A549 (cell line): ENCODE data around the gene PINK1. TPM values are rescaled to one million over a fixed set of nuclear protein-coding genes. Genes with fewer than 3 reads are reported as not detected.

Experiments used
- ATAC-seq, 2 experiments: fragments of 200-7000 bp in 1 of 2; fragments of >200 bp in 1 of 2; cut with Nextera tagmentation in 1 of 2; cut with Tn5 transposase in 1 of 2; 3 replicates each; pipeline versions ENCODE4 v1.8.0 to v1.9.1; 2018 to 2020; ENCODE audit warnings: mild to moderate bottlenecking in 1 of 2, moderate library complexity in 1 of 2
- CTCF ChIA-PET: fragments of 300-600 bp; sonication (Branson Sonifier 250); formaldehyde crosslinking; extraction: SDS; loops from one replicate; lab custom pipeline; 2021; ENCODE audit warnings: antibody characterized with exemption, inconsistent platforms; lab: Yijun Ruan, JAX
- POLR2A ChIA-PET: fragments of 350-600 bp; formaldehyde crosslinking; extraction: SDS; loops from one replicate; lab custom pipeline; 2021; ENCODE audit warnings: antibody characterized with exemption, inconsistent platforms; lab: Yijun Ruan, JAX
- DNase-seq, 2 experiments: peaks; one replicate each; pipeline versions ENCODE4 v3.0.0 to v3.0.0-alpha.2; 2011 to 2016; ENCODE audit warnings: low read depth in 1 of 2, low spot score in 1 of 2
- FAIRE-seq: peaks from 2 replicates; lab custom pipeline; 2011; peaks lifted over from hg19 to GRCh38; lab: Jason Lieb, UNC
- H3K27ac ChIP-seq, 2 experiments: fragments of >200 bp; sonication (Bioruptor Twin); formaldehyde crosslinking; 3 replicates each; pipeline ENCODE4 v1.5.1; 2016 to 2017
- H3K4me1 ChIP-seq: fragments of >200 bp; sonication (Bioruptor Twin); formaldehyde crosslinking; 3 replicates; pipeline ENCODE4 v1.6.1; 2016
- H3K4me2 ChIP-seq: fragments of >200 bp; sonication (Bioruptor Twin); formaldehyde crosslinking; 3 replicates; pipeline ENCODE4 v1.6.1; 2016
- H3K4me3 ChIP-seq: fragments of >200 bp; sonication (Bioruptor Twin); formaldehyde crosslinking; 3 replicates; pipeline ENCODE4 v1.5.1; 2016
- H3K9me3 ChIP-seq: fragments of >200 bp; sonication (Bioruptor Twin); formaldehyde crosslinking; 3 replicates; pipeline ENCODE4 v1.6.1; 2016
- BHLHE40 ChIP-seq: IDR thresholded peaks from 2 replicates; pipeline ENCODE4 v1.6.1; 2012; ENCODE audit warnings: low read depth, low read length, inconsistent platforms
- CBX2 ChIP-seq: fragments of 200-600 bp; sonication (generic); IDR thresholded peaks from 2 replicates; pipeline ENCODE4 v1.6.1; 2016; ENCODE audit warnings: low read depth, mild to moderate bottlenecking, borderline replicate concordance
- CHD2 ChIP-seq: fragments of 150-350 bp; IDR thresholded peaks from 2 replicates; pipeline ENCODE4 v1.6.1; 2014; ENCODE audit warnings: low read length; ENCODE audit not compliant: partially characterized antibody
- CHD4 ChIP-seq: fragments of 200-600 bp; sonication (generic); IDR thresholded peaks from 2 replicates; pipeline ENCODE4 v1.6.1; 2016; ENCODE audit warnings: antibody characterized with exemption, mild to moderate bottlenecking, borderline replicate concordance
- ESRRA ChIP-seq: fragments of 150-350 bp; IDR thresholded peaks from 2 replicates; pipeline ENCODE4 v1.6.1; 2014; ENCODE audit warnings: mild to moderate bottlenecking, low read length, borderline replicate concordance
- FOSL2 ChIP-seq, 2 experiments: fragments of 450-650 bp in 1 of 2; fragments of >200 bp in 1 of 2; sonication (Bioruptor Twin) in 1 of 2; formaldehyde crosslinking; IDR thresholded peaks; 2 replicates each; pipeline versions ENCODE4 v1.5.0 to v1.6.1; 2016 to 2020; ENCODE audit warnings: mild to moderate bottlenecking in 1 of 2, moderate library complexity in 1 of 2
- FOXS1 ChIP-seq: fragments of 250-450 bp; sonication (Bioruptor Pico); IDR thresholded peaks from 2 replicates; pipeline ENCODE4 v1.5.0; 2020; ENCODE audit warnings: mild to moderate bottlenecking, moderate library complexity
- HES2 ChIP-seq: fragments of >200 bp; sonication (Bioruptor Twin); formaldehyde crosslinking; IDR thresholded peaks from 2 replicates; pipeline ENCODE4 v1.6.1; 2016
- HOXA7 ChIP-seq: fragments of 250-450 bp; sonication (Bioruptor Pico); IDR thresholded peaks from 2 replicates; pipeline ENCODE4 v1.5.0; 2020; ENCODE audit warnings: mild to moderate bottlenecking, moderate library complexity
- HOXB13 ChIP-seq: fragments of 250-450 bp; sonication (Bioruptor Pico); IDR thresholded peaks from 2 replicates; pipeline ENCODE4 v1.5.0; 2020; ENCODE audit warnings: low read depth, mild to moderate bottlenecking, moderate library complexity
- JUNB ChIP-seq: fragments of >200 bp; sonication (Bioruptor Twin); formaldehyde crosslinking; IDR thresholded peaks from 2 replicates; pipeline ENCODE4 v1.6.1; 2016
- MYC ChIP-seq: IDR thresholded peaks from 2 replicates; pipeline ENCODE4 v1.6.1; 2012; ENCODE audit warnings: mild to moderate bottlenecking, inconsistent platforms, low read length, improper control_type of control experiment, borderline replicate concordance
- NFE2L2 ChIP-seq: fragments of 150-350 bp; conservative IDR thresholded peaks from 2 replicates; pipeline ENCODE4 v1.6.1; 2014; ENCODE audit warnings: low read length
- NR3C1 ChIP-seq: fragments of >200 bp; sonication (Bioruptor Twin); formaldehyde crosslinking; IDR thresholded peaks from 3 replicates; pipeline ENCODE4 v1.6.1; 2017
- POLR2A ChIP-seq: IDR thresholded peaks from 2 replicates; pipeline ENCODE4 v1.6.1; 2012; ENCODE audit warnings: mild to moderate bottlenecking, low read length
- RCOR1 ChIP-seq: fragments of 150-350 bp; IDR thresholded peaks from 2 replicates; pipeline ENCODE4 v1.6.1; 2014; ENCODE audit warnings: antibody characterized with exemption, low read length, low read depth
- RFX5 ChIP-seq: fragments of 450-650 bp; IDR thresholded peaks from 2 replicates; pipeline ENCODE4 v1.7.1; 2014; ENCODE audit warnings: antibody characterized with exemption, mild to moderate bottlenecking, moderate library complexity
- TP53 ChIP-seq: fragments of 250-450 bp; sonication (Bioruptor Pico); IDR thresholded peaks from 2 replicates; pipeline ENCODE4 v1.5.0; 2021; ENCODE audit warnings: mild to moderate bottlenecking, moderate library complexity
- WGBS: methylation state at CpG from one replicate; pipeline ENCODE4 v1.1.6; 2017; ENCODE audit errors: missing lambda C conversion rate; 5-methylcytosine and 5-hydroxymethylcytosine counted together
- polyA plus RNA-seq, 4 experiments: library from polyadenylated mRNA; depleted of rRNA in 3 of 4; stranded (reverse); fragments of >200 nt; fragmentation: RNase III in 1 of 4; extraction: RNeasy Plus Mini Kit Qiagen cat#74134 plus additional on column Dnase treatment in 1 of 4; gene quantifications; 2 replicates in 3 of 4; 3 replicates in 1 of 4; pipeline ENCODE4 v1.2.3, GENCODE V29; 2011 to 2017
- TF ChIP-seq, protein P1 (sequence below): fragments of >200 bp; sonication (Bioruptor Twin); formaldehyde crosslinking; IDR thresholded peaks from 3 replicates; pipeline ENCODE4 v1.6.1; 2016
- TF ChIP-seq, protein P2 (sequence below): fragments of 250-450 bp; sonication (Bioruptor Pico); IDR thresholded peaks from 2 replicates; pipeline ENCODE4 v1.5.0; 2021; ENCODE audit warnings: mild to moderate bottlenecking, moderate library complexity, borderline replicate concordance

PINK1 gene
- polyA plus RNA-seq, 2 of the 4 experiments (the other 2 are of a cell fraction), result 18.9 to 51.4 TPM

GRCh38 chr1:20618550-20618949 is 14.7 kb upstream of the PINK1 start (continued):
- TF ChIP-seq, protein P1, sequence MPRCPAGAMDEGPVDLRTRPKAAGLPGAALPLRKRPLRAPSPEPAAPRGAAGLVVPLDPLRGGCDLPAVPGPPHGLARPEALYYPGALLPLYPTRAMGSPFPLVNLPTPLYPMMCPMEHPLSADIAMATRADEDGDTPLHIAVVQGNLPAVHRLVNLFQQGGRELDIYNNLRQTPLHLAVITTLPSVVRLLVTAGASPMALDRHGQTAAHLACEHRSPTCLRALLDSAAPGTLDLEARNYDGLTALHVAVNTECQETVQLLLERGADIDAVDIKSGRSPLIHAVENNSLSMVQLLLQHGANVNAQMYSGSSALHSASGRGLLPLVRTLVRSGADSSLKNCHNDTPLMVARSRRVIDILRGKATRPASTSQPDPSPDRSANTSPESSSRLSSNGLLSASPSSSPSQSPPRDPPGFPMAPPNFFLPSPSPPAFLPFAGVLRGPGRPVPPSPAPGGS, result no peak
- no peak for TF ChIP-seq FOXS1

- CTCF ChIA-PET, result interaction anchor here (7.3 kb wide), 1 partner anchor 12 kb away, joined by 43 read pairs; the partner anchor contains the start of gene PINK1
- WGBS, result 100% methylated on average over 1 of the region's 1 CpG
Observed at GRCh38 chr1:20619999-20620398, 13.3 kb upstream of the PINK1 start.

DNA sequence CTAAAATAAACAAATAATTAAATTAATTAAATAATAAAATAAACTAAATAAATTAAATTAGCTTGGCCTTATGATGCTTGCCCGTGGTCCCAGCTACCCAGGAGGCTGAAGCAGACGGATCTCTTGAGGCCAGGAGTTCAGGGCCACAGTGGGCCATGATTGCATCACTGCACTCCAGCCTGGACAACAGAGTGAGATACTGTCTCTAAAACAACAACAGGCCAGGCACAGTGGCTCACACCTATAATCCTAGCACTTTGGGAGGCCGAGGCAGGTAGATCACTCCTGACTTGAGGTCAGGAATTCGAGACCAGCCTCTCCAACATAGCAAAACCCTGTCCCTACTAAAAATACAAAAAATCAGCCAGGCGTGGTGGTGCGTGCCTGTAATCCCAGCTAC is 12.2 kb upstream of the PINK1 start:
- no peak for FAIRE-seq

More at GRCh38 chr1:20619999-20620398, 13.3 kb upstream of the PINK1 start:
- DNase-seq, result no peak
- Histone ChIP-seq H3K4me2 (no peak overlapping the region), H3K4me3 (no peak overlapping the region), H3K9me3 (no peaks in the 10 kb centered on the region), H3K27ac (peak overlapping the region in 1 of 2 experiments; percentile 26; a peak in 1 of 6 replicates), H3K4me1 (peaks cover 8% of the 10 kb centered on the region; the same call in 2 of the 3 replicates)
- TF ChIP-seq NR3C1, result no peak
- no peak for TF ChIP-seq CHD4
- no peak for TF ChIP-seq RFX5
- TF ChIP-seq CBX2, result no peak
- no peak for TF ChIP-seq HES2
- no peak for TF ChIP-seq CHD2
- TF ChIP-seq RCOR1, result no peak
- no peak for TF ChIP-seq JUNB
- no peak for FAIRE-seq
- POLR2A ChIA-PET, result no interaction called here
- ATAC-seq, result peak in 1 of 2 experiments; percentile 23; a peak in 1 of 6 replicates

DNA sequence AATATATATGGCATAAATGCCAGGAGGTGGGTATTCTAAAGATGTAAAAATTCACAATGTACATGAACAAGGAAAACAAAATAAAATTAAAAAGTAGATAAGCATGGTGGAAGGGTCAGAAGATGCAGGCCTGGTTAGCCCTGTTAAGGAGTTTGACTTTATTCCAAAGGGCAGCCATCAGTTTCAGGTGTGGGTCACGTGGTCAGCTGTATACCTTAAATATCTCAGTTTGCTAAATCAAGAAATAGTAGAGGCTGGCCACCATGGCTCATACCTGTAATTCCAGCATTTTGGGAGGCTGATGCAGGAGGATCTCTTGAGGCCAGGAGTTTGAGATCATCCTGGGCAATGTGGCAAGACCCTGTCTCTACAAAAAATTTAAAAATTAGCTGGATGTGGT is 8.5 kb upstream of the PINK1 start:
- Histone ChIP-seq H3K4me1 (no peaks in the 10 kb centered on the region), H3K9me3 (no peaks in the 10 kb centered on the region), H3K4me3 (no peak overlapping the region), H3K27ac (no peak overlapping the region), H3K4me2 (no peak overlapping the region)
- 78% methylated on average over 1 of the region's 1 CpG for WGBS
- FAIRE-seq (no peak), DNase-seq (no peak), ATAC-seq (no peak)
- ChIA-PET CTCF (interaction anchor here (0.6 to 1.2 kb wide), 3 partner anchors 8 to 412 kb away, joined by 3 to 4 read pairs (median 3); no protein-coding TSS in a partner anchor), POLR2A (no interaction called here)
- TF ChIP-seq NFE2L2, result no peak
- no peak for TF ChIP-seq HOXB13 (CRISPR knock-in tag)
- TF ChIP-seq, protein P1, result no peak
- TF ChIP-seq FOSL2 (IDR thresholded peaks at IDR 0.05), result no peak
- TF ChIP-seq FOSL2 (CRISPR knock-in tag; IDR thresholded peaks at IDR 0.05), result no peak
- TF ChIP-seq CBX2, result no peak
- TF ChIP-seq, protein P2, sequence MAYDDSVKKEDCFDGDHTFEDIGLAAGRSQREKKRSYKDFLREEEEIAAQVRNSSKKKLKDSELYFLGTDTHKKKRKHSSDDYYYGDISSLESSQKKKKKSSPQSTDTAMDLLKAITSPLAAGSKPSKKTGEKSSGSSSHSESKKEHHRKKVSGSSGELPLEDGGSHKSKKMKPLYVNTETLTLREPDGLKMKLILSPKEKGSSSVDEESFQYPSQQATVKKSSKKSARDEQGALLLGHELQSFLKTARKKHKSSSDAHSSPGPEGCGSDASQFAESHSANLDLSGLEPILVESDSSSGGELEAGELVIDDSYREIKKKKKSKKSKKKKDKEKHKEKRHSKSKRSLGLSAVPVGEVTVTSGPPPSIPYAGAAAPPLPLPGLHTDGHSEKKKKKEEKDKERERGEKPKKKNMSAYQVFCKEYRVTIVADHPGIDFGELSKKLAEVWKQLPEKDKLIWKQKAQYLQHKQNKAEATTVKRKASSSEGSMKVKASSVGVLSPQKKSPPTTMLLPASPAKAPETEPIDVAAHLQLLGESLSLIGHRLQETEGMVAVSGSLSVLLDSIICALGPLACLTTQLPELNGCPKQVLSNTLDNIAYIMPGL (CRISPR knock-in tag), result no peak
- TF ChIP-seq TP53, result no peak
- TF ChIP-seq MYC, result no peak
- TF ChIP-seq HOXA7 (CRISPR knock-in tag), result no peak
- no peak for TF ChIP-seq RCOR1
- TF ChIP-seq BHLHE40, result no peak
- no peak for TF ChIP-seq CHD2

More for the DNA sequence above, 12.2 kb upstream of the PINK1 start:
- ChIA-PET POLR2A (no interaction called here), CTCF (interaction anchor here (0.7 to 7.3 kb wide), 2 partner anchors 11 to 46 kb away, joined by 3 to 43 read pairs; partner anchors contain the start of gene PINK1)
- DNase-seq (no peak), ATAC-seq (no peak)
- Histone ChIP-seq H3K4me3 (no peak overlapping the region), H3K9me3 (no peaks in the 10 kb centered on the region), H3K4me2 (no peak overlapping the region), H3K27ac (no peak overlapping the region), H3K4me1 (peaks cover 2% of the 10 kb centered on the region; the same call in 1 of the 3 replicates)
- WGBS, result 62% methylated on average over 6 of the region's 6 CpGs
- TF ChIP-seq ESRRA (no peak), POLR2A (no peak)
